Middle frontal gyrus (tissue), 1 donor: Measurements from ENCODE around the gene UVRAG.

Experiments
- DNase-seq: peaks from one replicate; pipeline ENCODE4 v3.0.0-alpha.2; 2015; ENCODE audit warnings: low spot score; ENCODE audit errors: extremely low spot score

The UVRAG gene

DNA sequence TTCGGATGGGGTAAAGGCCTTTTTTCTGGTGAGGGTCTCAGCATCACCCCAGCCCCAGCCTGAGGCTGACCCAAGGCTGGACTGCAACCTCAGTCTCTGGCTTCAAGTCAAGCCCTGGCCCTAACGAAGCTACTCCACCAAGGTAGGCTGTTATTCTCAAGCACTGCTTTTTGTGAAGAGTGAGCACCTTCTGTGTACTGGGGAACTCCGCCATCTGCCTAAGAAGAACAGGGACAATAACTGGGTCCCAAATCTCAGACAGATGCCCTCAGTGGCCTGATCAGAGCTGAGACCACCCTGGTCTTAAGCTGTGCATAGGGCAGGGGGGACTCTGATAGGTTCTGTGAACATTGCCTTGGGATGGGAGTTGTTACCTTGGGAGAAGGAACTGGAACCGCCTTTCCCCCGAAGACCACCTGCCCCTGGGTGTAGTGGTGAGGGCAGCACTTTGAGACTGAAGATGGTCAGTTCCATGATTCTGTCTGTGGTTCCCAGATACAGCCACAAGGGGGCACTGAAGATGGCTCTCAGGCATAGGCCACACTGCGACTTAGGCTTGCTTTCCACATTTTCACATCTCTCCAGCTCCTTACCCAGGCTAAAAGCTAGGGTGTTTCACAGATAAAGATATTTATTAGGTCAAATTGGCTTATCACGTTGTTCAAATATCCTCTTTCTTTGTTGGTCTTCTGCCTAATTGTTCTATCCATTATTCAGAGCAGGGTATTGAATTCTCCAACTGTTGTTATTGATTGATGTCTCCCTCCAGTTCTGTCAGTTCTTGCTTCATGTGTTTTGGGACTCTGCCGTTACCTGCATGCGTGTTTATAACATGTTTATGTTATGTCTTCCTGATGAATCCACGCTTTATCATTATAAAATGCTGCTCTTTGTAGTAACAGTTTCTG lies 11.8 kb upstream of the UVRAG start:
- peak; percentile 70 for DNase-seq

DNA sequence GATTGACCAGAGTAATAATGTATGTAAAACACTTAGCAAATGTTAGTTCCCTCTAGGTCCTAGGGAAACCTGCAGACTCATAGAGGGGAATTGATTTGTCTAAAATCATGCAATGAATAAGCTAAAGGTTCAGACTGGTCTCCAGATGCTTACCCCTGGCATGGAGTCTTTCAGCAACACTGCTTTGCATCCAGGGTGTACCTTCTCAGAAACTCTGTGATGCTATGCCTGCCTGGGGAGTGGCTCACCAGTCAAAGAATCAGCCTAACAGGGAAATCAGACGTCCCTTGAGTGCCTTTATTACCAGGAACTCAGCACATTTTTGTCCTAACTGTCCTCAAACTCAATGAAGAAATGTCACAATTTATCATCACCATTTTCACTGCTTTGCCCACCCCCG lies 5.9 kb upstream of the UVRAG start:
- no peak for DNase-seq

DNA sequence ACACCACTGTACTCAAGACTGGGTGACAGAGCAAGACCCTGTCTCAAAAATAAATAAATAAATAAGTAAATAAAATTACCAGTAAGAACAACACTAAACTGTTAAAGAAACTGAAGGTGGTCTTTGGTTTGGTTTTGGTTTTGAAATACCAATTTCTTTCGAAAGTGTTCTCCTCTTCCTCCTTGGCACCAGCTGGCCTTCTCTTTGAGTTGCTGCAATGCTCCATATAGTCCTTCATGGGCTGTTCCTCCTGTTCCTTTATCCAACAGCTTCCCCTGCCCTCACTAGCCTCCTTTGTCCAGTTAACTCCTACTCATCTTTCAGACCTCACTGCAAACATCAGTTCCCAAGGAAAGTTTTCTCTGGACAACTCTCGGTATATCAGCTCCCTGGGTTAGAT lies 5.0 kb upstream of the UVRAG start:
- no peak for DNase-seq

DNA sequence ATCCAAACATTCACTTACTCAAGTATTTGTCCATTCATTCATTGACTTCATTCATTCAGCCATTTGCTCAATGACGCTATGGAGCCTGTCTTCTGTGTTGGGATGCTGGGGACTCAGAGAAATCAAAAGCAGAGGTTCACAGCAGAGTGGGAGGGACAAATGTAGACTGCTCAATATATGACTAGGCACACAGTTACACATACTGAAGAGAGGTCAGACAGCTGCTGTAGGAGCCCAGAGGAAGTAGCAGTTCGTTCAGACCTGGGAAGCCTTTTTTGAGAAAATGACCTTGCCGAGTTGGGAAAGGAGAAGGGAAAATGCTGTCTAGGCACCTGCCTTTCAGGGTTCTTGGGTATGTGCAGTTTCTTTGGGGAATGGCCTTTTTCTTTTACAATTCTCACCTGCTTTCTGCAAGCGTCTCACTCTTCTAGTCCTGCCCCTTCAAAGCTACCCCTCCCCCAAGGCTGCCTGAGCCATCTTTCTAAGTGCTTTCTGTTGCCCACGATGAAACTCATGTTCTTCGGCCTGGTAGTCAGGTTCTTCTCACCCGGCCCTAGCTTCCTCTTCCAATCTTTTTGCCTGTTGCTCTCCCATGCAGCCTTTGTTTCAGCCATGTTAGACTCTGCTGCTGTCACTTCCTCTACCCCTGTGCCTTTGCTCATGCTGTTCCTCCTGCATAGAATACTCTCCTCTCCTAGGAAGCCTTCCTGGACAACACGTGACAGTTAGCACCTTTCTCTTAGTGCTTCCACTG lies 4.2 kb upstream of the UVRAG start:
- DNase-seq, result no peak

DNA sequence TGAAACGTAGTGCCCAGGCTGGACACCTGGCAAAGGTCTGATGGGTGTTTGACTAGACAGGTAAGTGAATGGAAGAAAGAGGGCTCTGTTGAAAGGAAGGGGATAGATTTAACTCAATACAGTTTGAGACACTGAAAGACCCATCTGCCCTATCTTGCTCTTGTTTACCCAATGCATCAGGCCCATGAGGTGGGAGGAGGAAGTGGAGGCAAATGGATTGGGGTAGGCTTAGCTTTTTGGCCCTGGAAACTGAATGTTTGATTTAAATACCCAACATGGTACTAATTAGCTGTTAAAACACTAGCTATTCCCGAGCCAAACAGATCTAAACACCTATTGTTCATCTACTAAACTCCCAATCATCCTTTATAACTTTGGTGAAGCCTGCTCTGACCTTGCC lies 3.5 kb upstream of the UVRAG start:
- DNase-seq, result no peak

DNA sequence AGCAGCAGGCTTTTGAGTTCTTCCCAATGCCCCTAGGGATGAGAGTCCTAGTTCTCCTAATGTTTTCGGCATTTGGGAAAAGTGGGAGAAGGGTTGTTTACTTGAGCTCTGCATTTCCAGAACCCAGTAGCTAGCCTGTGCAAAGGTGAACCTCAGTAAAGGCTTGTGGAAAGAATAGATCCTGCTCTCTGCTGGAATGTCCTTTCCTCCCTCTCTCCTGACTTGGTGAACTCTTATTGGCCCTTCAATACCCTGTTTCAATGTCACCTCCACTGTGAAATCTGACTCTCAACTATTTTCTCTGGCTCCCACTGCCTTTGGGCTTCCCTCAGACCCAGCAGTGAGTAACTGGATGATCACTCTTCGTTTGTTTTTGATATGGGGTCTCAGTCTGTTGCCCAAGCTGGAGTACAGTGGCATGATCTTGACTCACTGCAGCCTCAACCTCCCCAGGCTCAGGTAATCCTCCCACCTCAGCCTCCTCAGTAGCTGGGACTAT lies 2.4 kb upstream of the UVRAG start:
- DNase-seq, result no peak

DNA sequence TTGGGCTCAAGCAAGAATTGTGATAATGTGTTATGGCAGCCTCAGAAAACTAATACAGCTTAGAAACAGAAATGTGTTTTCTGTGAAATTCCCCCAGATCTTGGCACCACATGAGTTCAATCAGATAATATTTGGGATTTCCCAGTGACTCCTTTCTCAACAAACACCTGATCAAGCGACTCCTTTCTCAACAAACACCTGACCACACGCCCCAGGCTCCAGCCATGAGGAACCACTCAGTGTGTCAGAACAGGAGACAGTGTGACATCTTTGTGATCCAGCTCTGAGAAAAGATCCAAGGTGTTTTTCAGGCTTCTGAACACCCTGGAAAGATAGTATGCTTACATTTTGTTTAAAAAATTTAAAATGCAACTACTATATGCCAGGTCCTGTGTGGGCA lies 1.9 kb upstream of the UVRAG start:
- DNase-seq, result no peak

DNA sequence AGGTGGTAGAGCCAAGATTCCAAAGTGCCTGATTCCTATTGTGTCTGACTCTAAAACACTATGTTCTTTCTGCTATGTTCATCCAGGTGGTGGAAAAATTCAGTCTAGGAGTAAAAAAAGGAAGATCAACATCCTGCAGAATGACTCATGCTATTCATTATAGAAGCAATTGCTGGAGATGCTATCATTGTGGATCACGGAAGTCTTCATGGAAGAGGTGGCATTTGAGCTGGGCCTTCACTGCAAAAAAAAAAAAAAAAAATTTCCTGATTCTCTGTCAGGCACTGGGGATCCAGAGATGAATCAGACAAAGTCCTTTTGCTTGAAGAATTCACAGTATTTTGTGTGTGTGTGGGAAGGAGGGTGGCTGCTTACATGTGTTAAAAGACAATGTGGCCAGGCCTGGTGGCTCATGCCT lies 1.4 kb upstream of the UVRAG start:
- no peak for DNase-seq

DNA sequence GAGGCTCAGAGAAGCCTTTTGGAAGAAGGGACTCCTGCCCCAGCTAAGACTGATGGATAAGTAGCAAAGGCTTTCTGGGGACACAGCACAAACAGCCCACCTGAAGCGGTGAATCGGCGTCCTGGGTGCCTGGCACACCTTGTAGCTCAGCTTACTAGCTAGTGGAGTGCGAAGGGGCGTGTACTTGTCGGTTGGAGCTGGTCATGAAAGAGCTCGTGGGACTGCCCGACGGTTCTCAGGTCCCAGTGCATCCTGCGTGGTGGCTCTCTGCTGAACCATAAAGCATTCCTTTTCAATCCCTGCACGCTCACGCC lies 690 bp upstream of the UVRAG start:
- no peak for DNase-seq

DNA sequence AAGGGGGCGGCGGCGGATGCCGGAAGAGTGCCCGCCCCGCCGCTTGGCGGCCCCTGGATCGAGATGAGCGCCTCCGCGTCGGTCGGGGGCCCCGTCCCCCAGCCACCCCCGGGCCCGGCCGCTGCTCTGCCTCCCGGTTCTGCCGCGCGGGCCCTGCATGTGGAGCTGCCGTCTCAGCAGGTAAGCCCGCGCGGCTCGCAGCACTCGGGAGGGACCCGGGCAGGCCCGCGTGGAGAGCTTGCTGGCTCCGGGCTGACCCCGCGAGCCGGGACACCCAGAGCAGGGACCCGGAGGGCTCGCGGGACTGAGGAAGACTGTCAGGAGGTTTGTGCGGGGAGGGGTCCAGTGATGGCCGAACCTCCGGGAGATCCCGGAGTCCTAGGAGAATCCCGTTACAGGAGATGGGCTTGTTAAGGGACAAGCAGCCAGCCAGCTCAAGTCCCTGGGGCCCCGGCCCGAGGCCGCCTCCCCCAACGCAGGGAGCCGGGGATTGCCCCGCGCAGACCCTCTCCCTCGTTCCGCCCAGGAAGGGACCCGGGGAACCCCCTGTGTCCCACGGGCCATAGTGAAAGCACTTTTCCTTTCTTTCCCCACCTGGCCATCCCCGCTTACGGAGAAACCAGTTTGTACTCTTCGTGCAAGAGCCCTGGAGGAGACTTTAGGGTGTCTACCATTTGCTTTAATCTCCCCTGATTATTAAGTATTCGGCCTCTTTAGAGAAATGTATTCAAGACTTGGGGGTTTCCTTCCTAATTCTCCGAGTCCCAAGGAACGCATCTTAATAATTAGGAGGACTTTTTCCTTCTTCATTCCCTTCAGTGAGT lies 547 bp downstream of the UVRAG start:
- DNase-seq, result no peak

DNA sequence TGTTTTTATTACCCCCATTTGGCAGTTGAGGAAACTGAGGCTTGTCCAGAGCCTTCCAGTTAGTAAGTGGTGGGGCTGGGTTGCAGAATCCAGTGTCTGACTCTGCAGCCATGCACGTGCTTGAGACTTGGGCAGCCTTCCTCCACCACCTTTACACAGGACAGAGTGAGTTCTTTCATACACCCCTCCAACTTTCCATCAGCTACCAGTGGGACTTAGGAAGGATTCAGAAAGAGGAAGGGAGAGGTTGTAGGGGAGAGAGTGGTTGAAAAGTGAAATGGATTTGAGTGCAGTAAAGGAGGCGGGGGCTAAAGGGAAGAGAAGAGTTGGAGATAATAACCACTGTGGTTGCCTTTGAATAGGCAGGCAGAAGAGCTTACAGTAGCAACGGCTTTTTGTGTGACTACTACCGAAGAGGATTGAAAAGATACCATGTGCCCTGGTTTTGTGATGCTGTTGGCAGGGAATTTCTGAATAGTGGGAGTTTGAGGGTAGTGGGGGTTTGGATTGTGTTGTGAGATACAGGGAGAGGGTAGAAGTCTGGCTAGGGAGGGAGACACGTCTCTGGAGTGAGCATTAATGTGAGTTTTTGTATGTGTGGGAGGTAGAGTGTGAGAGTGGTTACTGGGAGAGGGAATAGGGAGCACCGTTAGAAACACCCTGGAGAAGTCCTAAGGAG lies 1.7 kb downstream of the UVRAG start:
- no peak for DNase-seq

DNA sequence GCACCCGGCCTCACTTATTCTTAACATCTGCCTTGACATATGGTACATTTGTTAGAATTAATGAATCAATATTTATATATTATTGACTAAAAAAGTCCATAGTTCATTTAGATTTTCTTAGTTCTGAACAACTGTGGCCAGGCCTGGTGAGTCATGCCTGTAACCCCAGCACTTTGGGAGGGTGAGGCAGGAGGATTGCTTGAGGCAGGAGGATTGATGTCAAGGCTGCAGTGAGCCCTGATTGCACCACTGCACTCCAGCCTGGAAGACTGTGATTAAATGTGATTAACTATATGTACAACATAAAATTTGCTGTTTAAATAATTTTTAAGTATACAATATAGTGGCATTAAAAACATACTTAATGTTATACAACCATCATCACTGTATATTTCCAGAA lies 5.6 kb downstream of the UVRAG start:
- no peak for DNase-seq

DNA sequence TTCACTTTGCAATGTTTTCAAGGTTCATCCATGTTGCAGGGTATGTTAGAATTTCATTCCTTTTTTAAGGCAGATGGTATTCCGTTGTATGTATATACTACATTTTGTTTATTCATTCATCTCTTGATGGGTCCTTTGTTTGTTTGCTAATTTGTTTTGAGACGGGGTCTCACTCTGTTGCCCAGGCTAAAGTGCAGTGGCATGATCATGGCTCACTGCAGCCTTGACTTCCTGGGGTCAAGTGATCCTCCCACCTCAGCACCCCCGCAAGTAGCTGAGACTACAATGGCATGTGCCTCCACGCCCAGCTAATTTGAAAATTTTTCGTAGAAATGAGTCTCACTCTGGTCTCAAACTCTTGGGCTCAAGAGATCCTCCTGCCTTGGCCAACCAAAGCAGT lies 6.2 kb downstream of the UVRAG start:
- DNase-seq, result no peak

DNA sequence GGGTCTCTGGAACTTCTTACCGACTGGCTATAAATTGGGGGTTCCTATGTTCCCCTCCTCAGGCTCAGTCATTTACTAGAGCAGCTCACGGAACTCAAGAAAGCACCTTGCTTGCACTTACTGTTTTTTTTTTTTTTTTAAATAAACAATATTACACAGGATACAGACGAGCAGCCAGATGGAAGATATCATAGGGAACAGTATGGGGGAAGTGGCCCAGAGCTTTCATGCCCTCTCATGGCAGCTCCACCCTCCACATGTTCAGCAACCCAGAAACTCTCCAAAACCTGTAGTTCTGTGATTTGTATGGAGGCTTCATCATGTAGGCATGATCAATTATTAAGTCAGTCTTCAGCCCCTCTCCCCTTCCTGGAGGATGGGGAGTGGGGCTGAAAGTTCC lies 7.5 kb downstream of the UVRAG start:
- DNase-seq, result no peak

DNA sequence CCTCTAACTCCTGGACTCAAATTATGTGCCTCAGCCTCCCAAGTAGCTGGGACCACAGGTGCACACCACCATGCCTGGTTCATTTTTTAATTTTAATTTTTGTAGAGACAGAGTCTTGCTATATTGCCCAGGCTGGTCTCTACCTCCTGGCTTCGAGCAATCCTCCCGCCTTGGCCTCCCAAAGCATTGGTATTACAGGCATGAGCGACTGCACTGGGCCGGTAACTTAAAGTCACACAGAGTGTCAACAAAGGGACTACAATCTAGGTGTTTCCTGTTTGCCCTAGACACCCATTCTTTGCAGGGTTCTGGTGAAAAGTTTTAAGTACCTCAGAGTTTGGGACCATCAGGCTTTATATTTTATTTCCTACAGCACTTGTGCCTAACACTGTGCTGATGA lies 8.4 kb downstream of the UVRAG start:
- DNase-seq, result no peak

DNA sequence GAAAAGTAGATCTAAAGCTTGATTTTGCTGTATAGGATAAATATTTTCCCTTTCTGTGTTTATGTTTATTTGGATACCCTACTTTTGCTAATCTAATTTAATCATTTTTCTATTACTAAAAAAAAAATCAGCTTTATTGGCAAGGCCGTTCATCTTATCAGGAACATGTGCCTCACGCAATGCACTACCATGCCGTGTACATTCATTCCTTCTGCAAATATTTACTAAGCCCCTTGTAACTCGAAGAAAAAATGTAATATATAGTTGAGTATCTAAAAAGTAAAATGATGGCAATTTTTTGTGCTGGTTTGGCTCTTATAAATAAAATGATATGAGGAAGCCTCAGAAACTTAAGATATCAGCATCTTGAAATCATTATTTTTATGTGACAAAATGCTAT lies 8.9 kb downstream of the UVRAG start:
- no peak for DNase-seq

DNA sequence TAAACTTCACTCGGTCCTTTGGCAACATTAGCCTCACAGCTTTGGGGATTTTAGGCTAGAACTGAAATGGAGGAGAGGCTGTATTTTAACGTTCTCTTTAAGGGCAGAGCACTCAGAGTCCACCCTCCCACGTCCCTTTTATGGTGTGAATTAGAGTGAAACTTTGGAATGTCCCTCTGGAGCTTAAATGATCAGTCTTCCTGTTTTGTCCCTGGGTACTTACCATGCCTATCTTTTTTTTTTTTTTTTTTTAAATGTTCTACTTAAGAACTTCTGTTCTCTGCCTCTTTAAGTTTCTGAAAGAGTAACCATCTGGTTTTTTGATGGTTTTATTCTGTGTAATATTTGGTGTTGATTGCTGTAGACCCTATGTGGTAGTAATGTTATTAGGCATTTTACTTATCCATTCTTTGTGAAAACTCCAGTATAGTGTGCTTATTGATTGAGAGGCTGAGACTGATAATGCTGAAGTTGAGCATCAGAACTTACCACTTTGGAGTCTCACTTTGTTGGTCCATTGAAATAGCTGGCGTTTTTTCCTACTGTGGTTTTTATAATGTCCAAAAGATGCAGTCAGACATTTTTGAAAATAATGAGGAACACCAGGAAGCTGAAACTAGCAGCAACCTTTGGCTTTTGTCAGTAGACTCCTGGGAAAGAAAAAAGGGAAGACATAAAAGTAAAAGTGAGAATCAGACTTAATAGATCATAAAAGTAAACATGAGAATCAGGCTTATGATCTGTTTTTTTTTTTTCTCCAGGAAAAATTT lies 11.6 kb downstream of the UVRAG start:
- no peak for DNase-seq

DNA sequence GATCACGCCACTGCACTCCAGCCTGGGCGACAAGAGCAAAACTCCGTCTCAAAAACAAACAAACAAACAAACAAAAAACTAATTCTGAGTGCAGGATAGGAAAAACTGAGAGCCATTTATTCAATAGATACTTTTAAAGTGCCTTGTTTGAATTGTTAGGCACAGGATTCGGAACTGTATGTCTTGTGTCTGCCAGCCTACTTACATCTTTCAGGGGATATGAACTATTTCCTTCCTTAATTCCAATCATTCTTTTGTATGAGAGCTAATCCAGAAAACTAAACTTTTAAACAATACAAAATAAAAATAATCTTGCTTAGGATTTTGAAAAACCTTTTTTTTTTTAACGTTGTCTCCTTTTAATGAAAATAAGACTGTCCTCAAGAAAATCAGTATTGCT lies 12.6 kb downstream of the UVRAG start:
- no peak for DNase-seq

DNA sequence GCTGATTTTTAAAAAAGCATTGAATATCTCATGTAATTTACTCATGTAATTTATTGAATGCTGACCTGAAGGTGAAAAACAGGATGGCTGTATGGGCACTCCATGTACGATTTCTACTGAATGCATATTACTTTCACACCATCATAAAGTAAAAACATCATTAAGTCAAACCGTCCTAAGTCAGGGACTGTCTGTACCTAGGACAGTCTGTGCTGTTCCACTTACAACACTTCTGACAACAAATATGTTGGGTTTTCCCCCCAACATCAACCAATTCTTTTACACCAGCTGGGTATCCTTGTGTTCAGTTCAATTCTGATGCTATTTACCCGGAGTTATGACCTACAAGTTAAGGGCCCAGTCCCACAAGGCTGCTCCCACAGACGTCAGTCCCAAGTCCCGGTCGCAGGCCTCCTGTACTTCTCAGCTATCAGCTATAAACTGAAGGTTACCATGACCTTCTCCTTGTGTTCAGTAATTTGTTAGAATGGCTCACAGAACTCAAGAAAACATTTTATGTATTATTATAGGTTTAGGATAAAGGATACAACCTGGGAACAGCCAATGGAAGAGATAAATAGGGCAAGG lies 17.0 kb downstream of the UVRAG start:
- no peak for DNase-seq

DNA sequence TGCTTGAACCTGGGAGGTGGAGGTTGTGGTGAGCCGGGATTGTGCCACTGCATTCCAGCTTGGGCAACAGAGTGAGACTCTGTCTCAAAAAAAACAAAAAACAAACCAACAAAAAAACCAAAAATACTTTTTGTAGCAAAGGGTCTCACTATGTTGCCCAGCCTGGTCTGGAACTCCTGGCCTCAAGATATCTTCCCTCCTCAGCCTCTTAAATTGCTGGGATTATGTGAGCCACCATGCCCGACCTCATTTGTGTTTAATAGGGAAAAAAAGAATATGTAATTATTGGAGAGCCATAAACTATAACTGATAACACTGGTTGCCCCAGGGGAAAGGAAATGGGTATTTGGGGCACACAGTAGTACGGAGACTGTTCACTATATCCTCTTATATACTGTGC lies 19.7 kb downstream of the UVRAG start:
- no peak for DNase-seq
